Activated naive CD4-positive, alpha-beta T cell treated with Interleukin-2 at 50 U/mL for 16 hours (primary cell): Measurements from ENCODE around the gene TM9SF3.
"Not testable (repeated sequence)": the region's sequence is repeated elsewhere in the genome, so short reads cannot be mapped to it uniquely, and the experiment has no call there.

Experiments used
- DNase-seq: peaks from one replicate; pipeline ENCODE4 v3.0.0-alpha.2; 2020

The TM9SF3 gene

DNA sequence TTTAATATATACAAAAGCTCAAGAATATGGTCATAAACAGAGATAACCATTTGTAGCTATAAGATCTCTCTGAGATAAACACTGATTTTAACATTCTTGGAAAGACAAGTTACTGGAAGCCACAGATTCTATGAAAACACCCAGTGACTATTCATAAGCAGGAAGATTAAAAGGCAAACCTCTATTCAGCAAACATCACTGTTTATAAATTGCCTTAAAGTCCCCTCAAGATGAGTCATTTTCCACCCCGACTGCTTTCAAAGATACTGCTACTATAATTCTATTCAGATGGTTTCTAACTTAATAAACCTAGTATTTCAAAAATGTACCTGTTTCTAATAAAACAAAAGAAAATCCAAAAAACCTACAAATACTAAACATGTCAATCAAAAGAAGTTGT, 21.0 kb downstream of the TM9SF3 start:
- DNase-seq = no peak

DNA sequence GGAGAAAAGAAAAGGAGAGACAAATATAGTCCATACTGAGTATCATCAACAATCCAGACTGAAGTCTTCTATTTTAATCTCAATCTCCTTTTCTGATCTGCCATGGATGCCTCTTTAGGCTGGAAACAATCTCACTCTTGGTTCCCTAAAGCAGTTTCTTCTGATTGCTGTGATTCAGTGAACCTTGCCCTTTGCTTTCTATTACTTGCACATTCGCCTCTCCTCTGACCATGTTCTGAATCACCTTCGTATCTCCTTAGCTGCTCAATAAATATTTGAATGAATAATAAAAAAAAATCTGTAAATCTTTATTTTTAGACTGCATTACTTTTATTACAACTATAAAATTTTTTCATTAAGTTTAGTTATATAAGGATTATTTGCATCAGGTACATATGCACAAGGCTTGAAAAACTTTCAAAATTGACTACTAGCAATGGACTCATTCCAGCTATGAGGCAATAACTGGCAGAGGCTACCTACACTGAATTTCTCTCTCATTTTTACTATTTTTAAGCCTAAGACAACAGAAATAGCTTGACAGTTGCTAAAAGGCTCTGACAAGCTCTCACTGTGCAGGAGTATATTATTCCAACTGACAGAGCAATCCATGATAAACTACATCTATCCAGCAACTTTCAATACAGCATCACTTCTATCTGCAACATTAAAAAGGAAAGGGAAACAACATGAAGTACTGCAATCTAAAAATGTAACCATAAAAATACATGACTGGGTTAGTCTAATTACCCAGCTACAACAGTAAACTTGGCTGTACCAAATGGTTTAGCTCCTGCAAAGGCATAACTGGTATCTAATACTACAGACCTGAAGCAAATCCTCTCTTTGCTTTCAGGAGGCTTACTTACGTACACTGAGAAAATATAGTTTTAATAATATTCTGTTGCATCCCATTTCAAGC, 25.6 kb downstream of the TM9SF3 start:
- no peak for DNase-seq

GRCh38 chr10:96560489-96560888, 26.3 kb downstream of the TM9SF3 start:
- no peak for DNase-seq

- no peak for DNase-seq
These were observed 30.8 kb downstream of the TM9SF3 start for GRCh38 chr10:96556003-96556402.

- DNase-seq = no peak
These were observed 31.5 kb downstream of the TM9SF3 start for GRCh38 chr10:96555330-96555729.

- DNase-seq = no peak
These were observed 38.2 kb downstream of the TM9SF3 start for GRCh38 chr10:96548589-96548988.

DNA sequence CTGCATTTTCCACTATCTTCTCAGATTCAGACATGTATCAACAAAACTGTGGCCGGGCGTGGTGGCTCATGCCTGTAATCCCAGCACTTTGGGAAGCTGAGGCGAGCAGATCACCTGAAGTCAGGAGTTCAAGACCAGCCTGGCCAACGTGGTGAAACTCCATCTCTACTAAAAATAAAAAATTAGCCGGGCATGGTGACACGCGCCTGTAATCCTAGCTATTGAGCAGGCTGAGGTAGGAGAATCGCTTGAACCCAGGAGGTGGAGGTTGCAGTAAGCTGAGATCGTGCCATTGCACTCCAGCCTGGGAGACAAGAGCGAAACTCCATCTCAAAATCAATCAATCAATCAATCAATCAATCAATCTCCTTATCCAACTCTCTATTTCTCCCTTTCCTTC, 41.3 kb downstream of the TM9SF3 start:
- DNase-seq = not testable (repeated sequence)

GRCh38 chr10:96541921-96542320, 44.9 kb downstream of the TM9SF3 start:
- DNase-seq = no peak

DNA sequence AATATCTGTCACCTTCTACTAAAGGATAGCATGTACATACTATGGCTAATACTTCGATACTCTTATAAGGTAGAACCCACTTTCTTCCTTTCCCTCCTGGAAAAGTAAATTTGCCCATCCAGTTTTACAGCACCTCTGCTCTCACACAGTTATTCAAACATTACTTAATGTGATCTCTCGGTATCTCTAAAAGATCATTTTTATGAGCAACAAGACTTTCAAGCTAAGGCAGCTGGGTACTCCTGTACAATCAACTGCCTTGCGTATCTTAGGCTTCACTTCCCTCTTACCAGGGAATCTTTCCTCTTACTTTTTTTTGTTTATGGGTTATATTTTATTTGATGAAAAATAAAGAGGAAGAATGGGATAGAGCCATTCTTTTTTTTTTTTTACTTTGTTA, 46.6 kb downstream of the TM9SF3 start:
- no peak for DNase-seq

GRCh38 chr10:96538683-96539082, 48.1 kb downstream of the TM9SF3 start:
- no peak for DNase-seq

GRCh38 chr10:96536129-96536528, 50.7 kb downstream of the TM9SF3 start:
- DNase-seq = no peak

DNA sequence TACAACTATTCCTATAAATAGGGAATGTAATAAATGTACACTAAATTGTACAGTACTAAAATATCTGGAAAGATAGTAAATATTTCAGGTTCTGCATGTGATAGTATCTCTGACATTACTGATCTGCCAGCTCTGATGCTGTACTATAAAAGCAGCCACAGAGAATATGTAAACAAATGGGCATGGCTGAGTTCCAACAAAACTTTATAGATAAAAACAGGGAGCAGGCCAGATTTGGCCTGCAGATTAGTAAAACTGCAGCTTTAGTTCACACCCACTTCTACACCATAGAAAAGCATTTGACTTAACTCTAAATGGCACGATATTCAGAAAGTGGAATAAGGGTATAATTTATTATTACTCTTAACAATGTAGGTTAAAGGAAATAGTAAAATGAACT, 54.3 kb downstream of the TM9SF3 start:
- DNase-seq = no peak

GRCh38 chr10:96529634-96530279, 57.1 kb downstream of the TM9SF3 start:
- no peak for DNase-seq

DNA sequence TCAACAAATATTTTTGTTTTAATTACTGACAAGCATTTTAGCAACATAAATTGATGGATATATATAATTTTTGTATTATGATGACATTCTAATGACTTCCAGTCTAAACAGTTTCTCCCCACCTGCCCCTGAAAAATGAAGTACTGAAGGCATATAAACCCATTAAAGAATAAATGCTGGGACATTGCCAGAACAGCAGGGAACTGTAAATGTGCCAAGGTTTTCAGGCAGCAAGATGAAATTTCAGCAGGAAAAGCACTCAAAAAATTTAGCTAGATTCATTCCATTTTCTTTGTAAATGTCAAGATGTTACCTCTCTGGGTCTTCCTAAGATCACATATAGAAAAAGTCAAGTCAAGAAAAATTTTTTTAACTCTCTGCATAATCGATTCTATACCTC, 62.1 kb downstream of the TM9SF3 start:
- no peak for DNase-seq

DNA sequence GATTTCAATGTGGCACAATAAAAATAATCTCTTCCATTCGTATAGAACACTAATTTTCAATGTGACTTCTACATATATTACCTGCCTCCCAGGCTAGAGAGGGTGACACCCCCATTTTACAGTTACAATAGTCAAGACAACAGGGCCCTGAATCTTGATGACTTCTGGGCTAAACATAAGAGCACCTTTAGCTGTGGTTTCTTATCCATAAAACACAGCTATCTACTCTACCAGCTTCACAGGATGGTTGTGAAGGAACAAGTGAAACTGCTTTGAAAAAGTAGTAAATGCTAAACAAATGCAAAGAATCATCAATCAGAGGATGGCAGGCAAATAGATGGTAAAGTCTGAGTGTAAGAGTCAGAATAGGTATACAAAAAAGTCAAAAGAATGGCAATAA, 69.5 kb downstream of the TM9SF3 start:
- DNase-seq = no peak

DNA sequence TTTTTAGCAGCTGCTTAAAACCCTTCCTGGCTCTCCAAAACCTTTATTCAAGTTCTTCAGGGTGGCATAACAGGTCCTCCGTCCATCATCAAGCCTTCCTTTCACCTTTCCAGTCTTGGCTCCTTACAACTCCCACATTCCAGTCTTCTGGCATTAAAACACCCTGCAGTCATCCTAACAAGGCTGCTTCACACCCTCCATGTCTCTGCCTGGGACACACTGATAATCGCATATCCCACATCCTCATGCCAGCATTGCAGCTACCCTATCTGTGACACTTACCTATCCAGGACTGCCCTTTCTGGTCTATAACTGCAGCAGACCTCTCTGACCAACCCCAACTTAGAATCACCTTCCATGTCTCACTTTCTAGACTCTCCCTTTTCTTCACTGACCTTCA, 70.5 kb downstream of the TM9SF3 start:
- DNase-seq = no peak

GRCh38 chr10:96513698-96514561, 72.9 kb downstream of the TM9SF3 start, which contains the start of gene TLL2:
Gene TLL2, minus strand, starts transcription at chr10:96513926. Its CDS starts 241 bp downstream, at chr10:96513685.
- DNase-seq = peak; percentile 64

- DNase-seq = peak; percentile 36
These were observed 73.5 kb downstream of the TM9SF3 start for GRCh38 chr10:96513305-96513697.

- DNase-seq = peak; percentile 10
These were observed 74.1 kb downstream of the TM9SF3 start for GRCh38 chr10:96512524-96513304.

GRCh38 chr10:96511044-96511945, 75.5 kb downstream of the TM9SF3 start:
- DNase-seq = peak; percentile 10

- DNase-seq = no peak
These were observed 77.7 kb downstream of the TM9SF3 start for GRCh38 chr10:96509017-96509641.
